Dedifferentiated amniotic fluid mesenchymal stem cell (primary cell): ENCODE results near the gene SLC35A1.
"Not testable (repeated sequence)": the region's sequence is repeated elsewhere in the genome, so short reads cannot be mapped to it uniquely, and the experiment has no call there.

Source experiments
- DNase-seq: peaks from one replicate; pipeline ENCODE4 v3.0.0-alpha.2; 2016; ENCODE audit errors: extremely low spot score

The SLC35A1 gene

GRCh38 chr6:87472525-87473418 lies at the start of gene SLC35A1:
Gene SLC35A1 (plus strand): TSS chr6:87472974. CDS start chr6:87473004, 30 bp downstream.
- DNase-seq = peak; percentile 60

GRCh38 chr6:87426789-87427188 lies 46.0 kb upstream of the SLC35A1 start:
- no peak for DNase-seq

- DNase-seq = no peak
These were observed 42.3 kb upstream of the SLC35A1 start for GRCh38 chr6:87430499-87430898.

GRCh38 chr6:87431263-87431662 lies 41.5 kb upstream of the SLC35A1 start:
- no peak for DNase-seq

- DNase-seq = no peak
These were observed 36.3 kb upstream of the SLC35A1 start for GRCh38 chr6:87436435-87436834.

DNA sequence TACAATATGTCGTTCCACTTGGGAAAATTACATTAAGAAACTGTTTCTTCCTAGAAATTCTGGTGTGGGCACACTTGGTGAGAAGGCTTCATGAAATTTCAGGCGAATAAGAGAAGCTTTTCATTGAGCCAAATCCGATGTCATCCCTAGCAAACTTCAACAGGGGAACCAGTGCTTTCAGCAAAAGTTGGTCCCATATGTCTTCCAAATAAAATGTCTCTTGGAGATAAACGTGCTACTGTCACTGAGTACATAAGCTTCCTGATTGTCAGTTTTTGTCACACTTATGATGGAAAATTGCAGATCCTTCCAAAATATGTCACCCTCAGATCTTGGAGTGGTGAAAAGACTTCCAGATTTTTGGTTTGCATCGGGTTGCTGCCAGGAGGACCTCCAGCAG lies 31.1 kb upstream of the SLC35A1 start:
- no peak for DNase-seq

DNA sequence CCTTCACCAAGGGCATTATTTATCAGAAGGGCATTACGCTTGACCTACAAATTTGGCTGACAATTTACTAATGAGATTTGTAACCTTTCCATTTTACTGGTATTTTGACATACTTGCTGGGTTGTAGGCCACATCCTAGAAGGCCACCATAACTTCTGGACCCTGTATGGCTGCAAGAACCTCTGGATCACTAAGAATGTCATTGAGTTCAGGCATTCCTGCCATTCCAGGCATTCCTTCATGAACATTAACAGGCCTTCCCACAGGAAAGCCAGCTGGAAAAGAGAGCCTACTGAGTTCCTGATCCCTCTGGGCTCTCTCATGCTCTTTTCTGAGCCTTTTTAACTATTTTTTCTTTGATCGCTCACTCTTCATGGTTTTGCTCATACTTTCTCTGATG lies 28.4 kb upstream of the SLC35A1 start:
- DNase-seq = no peak

DNA sequence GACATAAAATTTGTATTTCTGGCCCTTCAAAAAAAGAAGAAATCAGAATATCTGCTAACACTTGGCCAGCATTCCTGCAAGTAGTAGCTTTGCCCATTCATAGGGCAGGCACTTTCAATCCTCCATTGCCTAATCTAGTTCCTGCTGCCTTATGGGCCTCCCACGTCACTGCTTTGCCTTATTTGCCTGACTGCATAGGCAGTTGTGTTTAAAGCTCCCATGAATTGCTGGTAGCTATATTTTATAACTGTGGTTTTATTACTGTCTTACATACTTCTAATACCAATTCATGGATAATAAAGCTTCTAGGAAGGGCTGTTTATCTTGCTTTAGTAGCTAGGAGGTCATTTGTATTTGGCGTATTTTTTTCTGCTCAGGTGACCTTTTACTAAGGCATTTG lies 7.7 kb upstream of the SLC35A1 start:
- no peak for DNase-seq

DNA sequence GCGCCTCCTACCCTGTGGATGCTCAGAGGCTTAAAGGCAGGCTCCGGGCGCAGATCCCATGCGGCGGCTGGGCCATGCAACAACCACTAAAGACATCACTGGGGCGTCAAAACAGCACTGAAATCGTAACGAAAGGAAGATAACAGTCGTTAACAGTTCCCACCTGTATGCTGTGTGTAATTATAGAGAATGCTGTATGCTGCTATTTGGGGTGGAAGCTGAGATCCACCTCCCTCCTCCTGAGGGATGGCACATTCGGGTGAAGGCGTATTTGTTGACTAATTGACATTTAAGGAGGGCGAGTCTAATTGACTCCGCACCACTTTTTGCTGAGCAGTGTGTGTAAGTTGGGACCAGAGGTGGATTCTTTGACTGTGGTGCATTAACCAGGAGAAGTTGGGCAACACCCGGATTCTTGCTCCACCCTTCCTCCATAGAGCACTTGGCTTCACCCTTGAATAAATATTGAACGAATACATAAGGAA lies 687 bp downstream of the SLC35A1 start:
- DNase-seq = peak; percentile 47

DNA sequence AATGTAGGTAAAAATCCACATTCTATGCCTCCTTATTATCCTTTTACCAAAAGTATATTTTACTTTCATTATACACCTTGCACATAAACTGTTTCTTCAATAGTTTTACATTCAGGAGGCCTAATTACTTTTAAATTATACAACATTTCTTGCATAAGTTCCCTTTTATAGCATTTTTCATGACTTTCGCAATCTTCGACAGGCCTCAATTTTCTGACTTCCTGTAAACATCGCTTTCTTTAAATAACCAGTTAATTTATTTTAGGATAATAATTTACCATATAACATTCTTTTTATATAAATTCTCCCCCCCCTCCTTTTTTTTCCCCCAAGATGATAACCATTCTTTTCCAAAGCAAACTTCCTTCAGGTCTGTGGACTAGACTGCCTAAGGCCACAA lies 9.2 kb downstream of the SLC35A1 start:
- DNase-seq = no peak

DNA sequence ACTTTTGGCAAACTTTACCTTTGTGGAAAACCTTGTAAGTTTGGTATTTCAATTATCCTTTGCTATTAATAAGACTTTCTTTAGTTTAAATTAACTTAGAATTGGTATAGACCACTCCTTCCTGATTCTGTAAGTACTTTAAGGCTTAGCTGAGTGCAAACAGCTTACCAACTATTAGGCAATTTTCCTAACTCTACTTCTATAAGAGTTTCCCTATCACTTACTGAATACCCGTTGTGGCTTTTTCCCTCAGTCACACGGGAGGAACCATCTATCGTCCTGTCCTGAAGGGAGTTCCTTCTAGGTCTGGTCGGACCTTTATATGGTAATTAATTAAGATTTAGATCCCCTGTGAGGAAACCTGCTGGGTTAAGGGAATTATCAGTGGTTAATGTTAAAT lies 9.6 kb downstream of the SLC35A1 start:
- no peak for DNase-seq

DNA sequence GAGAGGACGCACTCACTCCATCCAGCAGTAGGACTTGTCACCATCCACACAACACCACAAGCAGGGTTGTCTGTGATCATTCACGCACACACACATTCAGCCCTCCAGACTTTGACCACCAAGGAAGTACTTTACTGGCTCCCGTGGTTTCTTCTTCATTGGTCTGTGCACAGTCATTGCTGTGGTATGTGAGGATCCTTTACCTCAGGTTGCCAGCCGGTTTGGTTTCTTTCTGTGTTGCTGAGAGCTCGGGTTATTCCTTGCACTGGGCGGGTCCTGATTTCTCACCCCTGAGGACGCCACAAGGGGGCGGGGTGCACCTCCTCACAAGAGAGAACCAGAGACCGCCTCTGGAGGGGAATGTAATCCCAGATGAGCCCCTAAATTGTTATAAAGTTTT lies 11.2 kb downstream of the SLC35A1 start:
- no peak for DNase-seq

DNA sequence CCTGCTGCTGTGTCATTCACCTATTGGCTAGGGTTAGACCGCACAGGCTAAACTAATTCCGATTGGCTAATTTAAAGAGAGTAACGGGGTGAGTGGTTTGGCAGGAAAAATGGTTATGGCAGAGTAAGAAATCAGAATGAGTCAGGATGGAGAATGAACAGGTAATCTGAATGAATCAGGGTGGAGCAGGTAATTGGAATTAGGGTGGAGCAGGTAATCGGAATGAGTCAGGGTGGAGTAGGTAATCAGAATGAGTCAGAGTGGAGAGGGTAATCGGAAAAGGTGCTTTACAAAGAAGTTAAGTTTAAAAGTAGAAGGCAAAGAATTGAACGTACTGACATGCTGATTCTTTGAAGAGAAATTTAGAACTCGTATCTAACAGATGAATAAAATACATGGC lies 11.7 kb downstream of the SLC35A1 start:
- no peak for DNase-seq

DNA sequence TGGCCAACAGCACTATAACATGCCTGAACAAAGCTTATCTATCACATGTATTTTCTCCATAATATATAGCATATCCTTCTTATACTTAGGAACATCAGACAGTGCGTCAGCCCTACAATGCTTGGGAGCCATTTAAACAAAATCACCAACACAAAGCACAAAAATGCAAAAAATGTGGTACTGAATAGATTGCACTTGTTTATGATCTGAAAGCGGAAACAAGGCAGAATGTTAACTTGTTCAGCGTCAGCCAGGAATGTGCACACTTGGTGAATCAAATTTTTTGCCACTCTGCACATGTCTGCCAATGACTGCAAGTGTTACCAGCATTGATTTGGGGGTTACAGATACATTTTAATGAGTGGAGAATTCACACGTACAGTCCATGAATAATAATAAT lies 14.8 kb downstream of the SLC35A1 start:
- no peak for DNase-seq

DNA sequence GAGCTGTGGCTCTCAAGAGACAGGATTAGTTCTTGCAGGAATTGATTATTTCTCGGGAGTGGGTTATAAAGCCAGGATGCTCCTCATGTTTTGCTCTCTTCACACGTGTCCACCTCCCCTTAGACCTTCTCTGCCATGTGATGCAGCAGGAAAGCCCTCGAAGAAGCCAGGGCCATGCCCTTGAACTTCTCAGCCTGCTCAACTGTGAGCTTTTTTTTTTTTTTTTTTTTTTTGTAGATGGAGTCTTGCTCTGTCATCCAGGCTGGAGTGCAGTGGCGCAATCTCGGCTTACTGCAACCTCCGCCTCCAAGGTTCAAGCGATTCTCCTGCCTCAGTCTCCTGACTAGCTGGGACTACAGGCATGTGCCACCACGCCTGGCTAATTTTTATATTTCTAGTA lies 16.6 kb downstream of the SLC35A1 start:
- not testable (repeated sequence) for DNase-seq

GRCh38 chr6:87494761-87495422 lies 22.1 kb downstream of the SLC35A1 start:
- no peak for DNase-seq

DNA sequence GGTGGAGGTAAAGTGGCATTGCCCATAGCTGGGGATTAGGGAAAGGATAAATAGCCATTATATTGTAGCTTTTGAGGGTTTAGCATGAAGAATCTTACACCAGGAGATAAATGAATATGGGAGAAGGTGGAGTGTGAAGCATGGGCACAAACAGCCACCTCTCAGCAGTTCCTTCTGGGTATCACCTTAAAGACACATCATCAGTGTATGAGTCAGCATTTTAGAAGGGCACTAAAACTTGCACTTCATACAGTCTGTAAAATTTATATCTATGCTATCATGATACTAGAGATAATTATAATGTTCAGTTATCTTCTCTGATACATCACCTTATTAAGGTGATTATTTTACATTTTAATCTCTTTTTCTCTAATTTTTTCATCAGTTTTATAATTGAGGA lies 25.3 kb downstream of the SLC35A1 start:
- DNase-seq = no peak

GRCh38 chr6:87501809-87502572 lies 29.2 kb downstream of the SLC35A1 start:
- DNase-seq = no peak

DNA sequence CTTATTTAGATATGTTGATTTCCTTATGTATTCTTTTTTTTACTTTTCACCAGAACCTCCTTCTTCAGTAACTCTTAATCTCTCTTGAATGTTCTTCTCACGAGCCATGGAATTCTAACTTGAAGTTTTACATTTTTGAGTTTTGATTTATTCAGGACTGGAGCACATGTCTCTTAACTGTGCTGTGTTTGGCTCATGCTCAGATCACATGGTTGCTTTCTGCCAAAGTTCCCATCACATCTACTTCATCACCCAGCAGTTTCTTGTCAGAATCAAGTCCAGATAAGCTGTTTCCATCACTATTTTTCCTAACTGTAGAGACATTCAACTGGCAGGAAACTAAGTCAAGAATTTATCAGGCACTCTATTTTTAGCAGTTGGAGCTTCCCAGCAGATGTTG lies 31.7 kb downstream of the SLC35A1 start:
- DNase-seq = no peak

- no peak for DNase-seq
These were observed 42.1 kb downstream of the SLC35A1 start for GRCh38 chr6:87514831-87515230.

DNA sequence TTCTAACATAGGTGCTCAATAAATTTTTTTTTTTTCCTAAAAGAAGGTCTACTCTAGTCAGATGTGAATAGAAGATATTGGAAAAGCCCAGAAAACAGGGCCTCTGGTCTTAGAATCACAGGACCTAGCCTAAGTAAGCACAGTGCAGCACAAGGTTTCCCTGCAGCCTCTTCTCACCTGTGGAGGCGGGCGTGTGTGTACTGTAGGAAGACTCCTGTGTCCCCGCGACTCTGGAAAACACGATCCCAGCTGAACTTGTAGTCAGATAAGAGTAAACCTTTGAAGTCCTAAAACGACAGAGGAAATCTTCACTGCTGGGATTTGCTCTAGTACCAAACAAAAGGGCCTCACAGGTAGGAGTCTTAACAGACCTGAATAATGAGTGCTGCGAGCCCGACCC lies 45.7 kb downstream of the SLC35A1 start:
- DNase-seq = no peak

DNA sequence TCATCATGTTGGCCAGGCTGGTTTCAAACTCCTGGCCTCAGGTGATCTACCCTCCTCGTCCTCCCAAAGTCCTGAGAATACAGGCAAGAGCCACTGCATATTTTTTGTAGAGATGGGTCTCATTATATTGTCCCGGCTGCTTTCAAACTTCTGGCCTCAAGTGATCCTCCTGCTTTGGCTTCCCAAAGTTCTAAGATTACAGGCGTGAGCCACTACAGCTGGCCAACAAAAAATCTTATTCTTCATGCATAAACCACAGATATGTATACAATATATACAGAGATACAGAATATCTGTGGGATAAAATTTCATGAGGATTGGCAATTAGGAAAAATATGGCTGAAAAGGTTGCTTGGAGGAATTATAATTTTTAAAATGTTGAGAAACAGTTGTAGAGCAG lies 49.9 kb downstream of the SLC35A1 start:
- DNase-seq = no peak
